Cardiac septum (tissue), 1 donor: Measurements from ENCODE around the gene CELA3A. TPM values are rescaled to one million over a fixed set of nuclear protein-coding genes. Genes with fewer than 3 reads are reported as not detected.

Experiments
- total RNA-seq: library from RNA; stranded (reverse); fragmentation: NEBNext Ultra II Directional; extraction: Animal tissue kit (Norgen Biotek cat#: 25700); gene quantifications from one replicate; pipeline ENCODE4 v1.2.1, GENCODE V29; 2021
- donor health status: DM: no; HTN: no; CAD: no.

The CELA3A gene
- total RNA-seq, 1 donor from 2014 or later: not detected

Other genes starting within 250 kb of the CELA3A start
- 41.3 TPM for gene USP48, start 218.5 kb upstream of the CELA3A start, total RNA-seq
- 0.05 TPM for gene LDLRAD2, start 189.4 kb upstream of the CELA3A start, total RNA-seq
- 506 TPM for gene HSPG2, start 64.3 kb upstream of the CELA3A start, total RNA-seq
- not detected for gene CELA3B, start 24.6 kb upstream of the CELA3A start, total RNA-seq
- 164 TPM for gene CDC42, start 51.1 kb downstream of the CELA3A start, total RNA-seq
- gene WNT4, start 141.4 kb downstream of the CELA3A start, total RNA-seq: 0.38 TPM